ENCODE measurements around the gene IRF1. TPM values are rescaled to one million over a fixed set of nuclear protein-coding genes. Genes with fewer than 3 reads are reported as not detected.

IRF1 gene
- total RNA-seq, 1 experiment from 2014 or later: 30.1 TPM

DNA sequence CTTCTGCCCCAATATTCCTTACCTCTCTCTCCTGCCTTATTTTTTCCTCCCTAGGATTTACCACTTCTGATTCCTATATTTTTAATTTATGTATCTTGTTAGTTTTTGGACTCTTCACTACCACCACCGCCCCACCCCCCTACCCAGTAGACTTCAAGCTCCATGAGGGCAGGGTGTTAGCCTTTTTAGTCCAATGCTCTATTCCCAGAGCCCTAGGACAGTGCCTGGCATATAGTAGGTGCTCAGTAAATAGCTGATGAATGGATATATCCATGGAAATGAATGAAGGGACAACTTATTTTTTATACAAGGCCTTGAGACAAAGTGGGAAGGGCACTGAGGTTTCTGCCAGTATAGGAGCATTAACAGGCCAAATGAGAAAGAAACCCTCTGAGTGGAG is 41.5 kb downstream of the IRF1 start (continued):
- no peak for TF ChIP-seq ZNF274 (IDR thresholded peaks at IDR 0.05; ENCODE audit: low read depth, low read length)
- TF ChIP-seq POLR2AphosphoS5 (IDR thresholded peaks at IDR 0.05; ENCODE audit: low read depth, low read length): no peak
- TF ChIP-seq TCF7L2 (IDR thresholded peaks at IDR 0.05; ENCODE audit: borderline replicate concordance, extremely low read depth, insufficient read depth, insufficient read length): no peak
- no peak for TF ChIP-seq EGR1 (IDR thresholded peaks at IDR 0.05; ENCODE audit: low read depth)
- no peak for TF ChIP-seq ZFX (IDR thresholded peaks at IDR 0.05)
- no peak for TF ChIP-seq YY1 (IDR thresholded peaks at IDR 0.05; ENCODE audit: extremely low read depth, insufficient replicate concordance, low read depth, low read length)

DNA sequence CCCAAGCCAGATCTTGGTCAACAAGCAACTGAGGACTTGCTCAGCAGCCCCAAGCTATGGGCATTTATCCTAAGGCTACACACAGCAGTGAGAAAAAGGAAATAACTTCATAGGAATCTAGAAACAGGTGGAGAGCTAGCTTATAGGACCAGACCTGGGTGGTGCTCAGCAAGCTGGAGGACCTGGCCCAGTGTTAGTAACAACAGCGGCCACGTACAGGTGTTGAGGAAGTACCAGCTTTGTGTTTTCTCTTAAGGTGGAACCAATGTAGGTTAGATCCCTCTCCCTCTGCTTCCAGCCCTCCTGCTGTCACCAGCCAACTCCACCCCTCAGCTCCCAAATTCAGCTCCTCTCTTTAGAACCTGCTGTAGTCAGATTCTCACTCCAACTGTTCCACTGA is 43.4 kb downstream of the IRF1 start:
- POLR2A ChIA-PET: interaction anchor here (0.8 kb wide), 1 partner anchor 15 kb away, joined by 3 read pairs; no protein-coding TSS in a partner anchor
- H3K9me3 ChIP-seq (ENCODE audit: control insufficient read depth in 1 of 2, insufficient read depth in 1 of 2, low read depth in 1 of 2, low read length in 2 of 2): no peaks in the 10 kb centered on the region
- peak overlapping the region; percentile 29; the same call in 1 of the 2 replicates for H3K4me2 ChIP-seq (ENCODE audit: low read length)
- BruUV-seq (replicated peaks): no TSS peak
- no peak overlapping the region for H3K27ac ChIP-seq (ENCODE audit: low read depth, low read length)
- H3K36me3 ChIP-seq (ENCODE audit: control insufficient read depth in 1 of 2, insufficient read depth in 2 of 2, low read length in 2 of 2): no peaks in the 10 kb centered on the region
- CTCF ChIA-PET: no interaction called here
- H3K79me2 ChIP-seq (ENCODE audit: insufficient read depth, low read length): no peaks in the 10 kb centered on the region
- intact Hi-C loops (cut with micrococcal nuclease): no loop called here
- no peaks in the 10 kb centered on the region for H3K9me2 ChIP-seq (ENCODE audit: insufficient read depth)
- DNase-seq (ENCODE audit: low read depth, low spot score): no peak
- ATAC-seq: no peak
- H3K9ac ChIP-seq (ENCODE audit: low read length): no peak overlapping the region
- no peak overlapping the region for H3K4me3 ChIP-seq (replicated peaks in 1 of 2; ENCODE audit: low read depth in 1 of 2, low read length in 2 of 2)
- no peaks in the 10 kb centered on the region for H4K20me1 ChIP-seq (ENCODE audit: insufficient read depth)
- peaks cover 12 to 62% of the 10 kb centered on the region in 2 experiments for H3K4me1 ChIP-seq (ENCODE audit: control insufficient read depth in 1 of 2, insufficient read depth in 2 of 2, low read length in 2 of 2)
- no peak overlapping the region for H2AFZ ChIP-seq (ENCODE audit: low read depth, low read length, poor library complexity, severe bottlenecking)
- RAD21 ChIA-PET (ENCODE audit: low non-redundant PET in 1 of 2, low total read pairs in 2 of 2, uncharacterized antibody in 2 of 2, unreplicated experiment in 2 of 2): no interaction called here
- H3K27me3 ChIP-seq (ENCODE audit: insufficient read depth, low read length): no peaks in the 10 kb centered on the region
- TF ChIP-seq SP1 (IDR thresholded peaks at IDR 0.05; ENCODE audit: low read depth): no peak

DNA sequence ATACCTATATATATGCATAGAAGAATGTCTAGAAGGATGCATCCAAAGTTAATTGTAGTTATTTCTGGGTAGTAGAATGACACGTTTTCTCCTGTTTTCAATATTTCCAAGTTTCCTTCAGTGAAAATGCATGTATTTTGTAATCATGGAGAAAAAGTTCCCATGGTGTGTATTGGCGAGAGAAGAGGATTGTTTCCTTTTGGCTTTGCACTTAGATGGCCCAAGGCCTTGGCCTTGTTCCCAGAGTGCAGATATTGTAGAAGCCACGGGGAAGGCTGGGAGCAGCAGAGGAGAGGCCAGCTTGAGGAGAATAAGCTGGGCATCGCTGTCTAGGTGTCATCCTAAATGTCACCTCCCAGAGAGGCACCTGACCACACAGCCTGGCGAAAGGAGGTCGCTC is 44.0 kb downstream of the IRF1 start:
- no peaks in the 10 kb centered on the region for H3K36me3 ChIP-seq (ENCODE audit: control insufficient read depth in 1 of 2, insufficient read depth in 2 of 2, low read length in 2 of 2)
- H3K4me1 ChIP-seq (ENCODE audit: control insufficient read depth in 1 of 2, insufficient read depth in 2 of 2, low read length in 2 of 2): peaks cover 12 to 59% of the 10 kb centered on the region in 2 experiments
- TF ChIP-seq, protein P1, sequence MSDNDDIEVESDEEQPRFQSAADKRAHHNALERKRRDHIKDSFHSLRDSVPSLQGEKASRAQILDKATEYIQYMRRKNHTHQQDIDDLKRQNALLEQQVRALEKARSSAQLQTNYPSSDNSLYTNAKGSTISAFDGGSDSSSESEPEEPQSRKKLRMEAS (IDR thresholded peaks at IDR 0.05): no peak
- TF ChIP-seq, protein P2, sequence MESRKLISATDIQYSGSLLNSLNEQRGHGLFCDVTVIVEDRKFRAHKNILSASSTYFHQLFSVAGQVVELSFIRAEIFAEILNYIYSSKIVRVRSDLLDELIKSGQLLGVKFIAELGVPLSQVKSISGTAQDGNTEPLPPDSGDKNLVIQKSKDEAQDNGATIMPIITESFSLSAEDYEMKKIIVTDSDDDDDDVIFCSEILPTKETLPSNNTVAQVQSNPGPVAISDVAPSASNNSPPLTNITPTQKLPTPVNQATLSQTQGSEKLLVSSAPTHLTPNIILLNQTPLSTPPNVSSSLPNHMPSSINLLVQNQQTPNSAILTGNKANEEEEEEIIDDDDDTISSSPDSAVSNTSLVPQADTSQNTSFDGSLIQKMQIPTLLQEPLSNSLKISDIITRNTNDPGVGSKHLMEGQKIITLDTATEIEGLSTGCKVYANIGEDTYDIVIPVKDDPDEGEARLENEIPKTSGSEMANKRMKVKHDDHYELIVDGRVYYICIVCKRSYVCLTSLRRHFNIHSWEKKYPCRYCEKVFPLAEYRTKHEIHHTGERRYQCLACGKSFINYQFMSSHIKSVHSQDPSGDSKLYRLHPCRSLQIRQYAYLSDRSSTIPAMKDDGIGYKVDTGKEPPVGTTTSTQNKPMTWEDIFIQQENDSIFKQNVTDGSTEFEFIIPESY (IDR thresholded peaks at IDR 0.05; ENCODE audit: extremely low read depth, insufficient replicate concordance, low read length): no peak
- TF ChIP-seq POLR2A (IDR thresholded peaks at IDR 0.05; ENCODE audit: borderline replicate concordance, extremely low read depth, insufficient read depth, insufficient read length): no peak
- no peak for TF ChIP-seq FOSL1 (IDR thresholded peaks at IDR 0.05; ENCODE audit: low read depth)
- TF ChIP-seq EGR1 (IDR thresholded peaks at IDR 0.05; ENCODE audit: low read depth): no peak
- TF ChIP-seq ZNF274 (IDR thresholded peaks at IDR 0.05; ENCODE audit: low read depth, low read length): no peak
- TF ChIP-seq ELF1 (IDR thresholded peaks at IDR 0.05; ENCODE audit: borderline replicate concordance, low read depth): no peak
- TF ChIP-seq POLR2AphosphoS5 (IDR thresholded peaks at IDR 0.05; ENCODE audit: low read depth, low read length): no peak
- TF ChIP-seq EZH2phosphoT487 (IDR thresholded peaks at IDR 0.05; ENCODE audit: borderline replicate concordance): no peak
- TF ChIP-seq YY1 (IDR thresholded peaks at IDR 0.05; ENCODE audit: extremely low read depth, insufficient replicate concordance, low read depth, low read length): no peak
- TF ChIP-seq EZH2 (IDR thresholded peaks at IDR 0.05): no peak
- no peak for TF ChIP-seq TCF7L2 (IDR thresholded peaks at IDR 0.05; ENCODE audit: borderline replicate concordance, extremely low read depth, insufficient read depth, insufficient read length)
- no peak for TF ChIP-seq CEBPB (IDR thresholded peaks at IDR 0.05; ENCODE audit: low read depth)
- TF ChIP-seq SRF (IDR thresholded peaks at IDR 0.05; ENCODE audit: low read depth): no peak
- TF ChIP-seq RAD21 (IDR thresholded peaks at IDR 0.05; ENCODE audit: low read depth): no peak
- H3K9me3 ChIP-seq (ENCODE audit: control insufficient read depth in 1 of 2, insufficient read depth in 1 of 2, low read depth in 1 of 2, low read length in 2 of 2): no peaks in the 10 kb centered on the region
- no peaks in the 10 kb centered on the region for H3K9me2 ChIP-seq (ENCODE audit: insufficient read depth)
- no peak overlapping the region for H3K4me3 ChIP-seq (replicated peaks in 1 of 2; ENCODE audit: low read depth in 1 of 2, low read length in 2 of 2)
- ChIA-PET RAD21 (ENCODE audit: low non-redundant PET in 1 of 2, low total read pairs in 2 of 2, uncharacterized antibody in 2 of 2, unreplicated experiment in 2 of 2) (no interaction called here), POLR2A (no interaction called here), CTCF (no interaction called here)
- H3K79me2 ChIP-seq (ENCODE audit: insufficient read depth, low read length): no peaks in the 10 kb centered on the region
- ATAC-seq: no peak
- no peak for DNase-seq (ENCODE audit: low read depth, low spot score)
- no peaks in the 10 kb centered on the region for H3K27me3 ChIP-seq (ENCODE audit: insufficient read depth, low read length)
- no peak overlapping the region for H3K27ac ChIP-seq (ENCODE audit: low read depth, low read length)
- H2AFZ ChIP-seq (ENCODE audit: low read depth, low read length, poor library complexity, severe bottlenecking): no peak overlapping the region
- H3K9ac ChIP-seq (ENCODE audit: low read length): peak overlapping the region; percentile 16; the same call in 1 of the 2 replicates
- no TSS peak for BruUV-seq (replicated peaks)
- intact Hi-C loops (cut with micrococcal nuclease): no loop called here
- H3K4me2 ChIP-seq (ENCODE audit: low read length): peak overlapping the region; percentile 29; the same call in 1 of the 2 replicates
- H4K20me1 ChIP-seq (ENCODE audit: insufficient read depth): no peaks in the 10 kb centered on the region

All from HCT116 (cell line).